HCT116 (cell line): ENCODE results near the gene HOXC4. TPM values are rescaled to one million over a fixed set of nuclear protein-coding genes. Genes with fewer than 3 reads are reported as not detected.

ENCODE experiments used
- ATAC-seq: fragments of 200-7000 bp; cut with Tn5 transposase; 2 replicates; pipeline ENCODE4 v1.9.1; 2020; ENCODE audit warnings: mild to moderate bottlenecking, moderate library complexity
- BruUV-seq: library from RNA; stranded (reverse); fragments of 400-500 nt; replicated peaks from 2 replicates; lab custom pipeline; 2021; lab: Mats Ljungman, UMichigan
- CTCF ChIA-PET: fragments of 300-600 bp; sonication (Branson Sonifier 250); formaldehyde crosslinking; loops from one replicate; lab custom pipeline; 2021; ENCODE audit warnings: antibody characterized with exemption; lab: Charles Lee
- POLR2A ChIA-PET: fragments of 300-600, 350-600 bp; sonication (Branson Sonifier 250); formaldehyde crosslinking; loops from one replicate; lab custom pipeline; 2021; ENCODE audit warnings: antibody characterized with exemption; lab: Charles Lee
- RAD21 ChIA-PET, 2 experiments: fragments of 300-600 bp; sonication (Branson Sonifier 250); formaldehyde crosslinking; loops; one replicate each; lab custom pipeline; 2023; ENCODE audit warnings: low total read pairs in 2 of 2; ENCODE audit not compliant: uncharacterized antibody in 2 of 2, unreplicated experiment in 2 of 2, low non-redundant PET in 1 of 2; lab: Charles Lee
- DNase-seq: peaks from one replicate; pipeline ENCODE4 v3.0.0-alpha.2; 2010; ENCODE audit warnings: low read depth, low spot score
- H2AFZ ChIP-seq: fragments of 200-600 bp; shearing (Covaris generic), sonication (generic); 2 replicates; pipeline ENCODE4 v1.6.1; 2017; ENCODE audit warnings: low read depth, mixed run types, mixed read lengths, antibody characterized with exemption, low read length; ENCODE audit not compliant: poor library complexity, severe bottlenecking
- H3K27ac ChIP-seq: 2 replicates; pipeline ENCODE4 v1.5.1; 2012; ENCODE audit warnings: low read depth, low read length
- H3K27me3 ChIP-seq: fragments of 200-600 bp; sonication (generic); 2 replicates; pipeline ENCODE4 v1.6.1; 2016; ENCODE audit warnings: mixed run types, low read length, mixed read lengths; ENCODE audit not compliant: insufficient read depth
- H3K36me3 ChIP-seq, 2 experiments: fragments of 200-500 bp in 1 of 2; fragments of 200-600 bp in 1 of 2; sonication (Bioruptor generic) in 1 of 2; sonication (generic) in 1 of 2; 2 replicates each; pipeline versions ENCODE4 v1.5.1 to v1.6.1; 2014 to 2016; ENCODE audit warnings: low read length in 2 of 2, inconsistent platforms in 1 of 2, mixed read lengths in 1 of 2, mixed run types in 1 of 2; ENCODE audit not compliant: insufficient read depth in 2 of 2, control insufficient read depth in 1 of 2
- H3K4me1 ChIP-seq, 2 experiments: fragments of 200-600 bp in 1 of 2; sonication (generic) in 1 of 2; 2 replicates each; pipeline versions ENCODE4 v1.5.1 to v1.6.1; 2012 to 2017; ENCODE audit warnings: low read length in 2 of 2, inconsistent platforms in 1 of 2, mild to moderate bottlenecking in 1 of 2, mixed read lengths in 1 of 2, mixed run types in 1 of 2, moderate library complexity in 1 of 2; ENCODE audit not compliant: insufficient read depth in 2 of 2, control insufficient read depth in 1 of 2
- H3K4me2 ChIP-seq: fragments of 200-600 bp; sonication (generic); 2 replicates; pipeline ENCODE4 v1.6.1; 2017; ENCODE audit warnings: mixed run types, low read length, mixed read lengths
- H3K4me3 ChIP-seq, 2 experiments: fragments of 200-600 bp in 1 of 2; sonication (generic) in 1 of 2; replicated peaks in 1 of 2; 2 replicates each; pipeline ENCODE4 v1.5.1; 2011 to 2016; ENCODE audit warnings: low read length in 2 of 2, control low read depth in 1 of 2, low read depth in 1 of 2, mild to moderate bottlenecking in 1 of 2, mixed read lengths in 1 of 2, mixed run types in 1 of 2
- H3K79me2 ChIP-seq: fragments of 200-600 bp; sonication (generic); 2 replicates; pipeline ENCODE4 v1.6.1; 2017; ENCODE audit warnings: mild to moderate bottlenecking, mixed run types, low read length, moderate library complexity, mixed read lengths; ENCODE audit not compliant: insufficient read depth
- H3K9ac ChIP-seq: fragments of 200-600 bp; sonication (generic); 2 replicates; pipeline ENCODE4 v1.6.1; 2016; ENCODE audit warnings: low read length, mixed read lengths
- H3K9me2 ChIP-seq: fragments of 200-600 bp; sonication (generic), shearing (Covaris generic); 2 replicates; pipeline ENCODE4 v1.6.1; 2017; ENCODE audit warnings: mixed run types, mild to moderate bottlenecking, moderate library complexity; ENCODE audit not compliant: insufficient read depth
- H3K9me3 ChIP-seq, 2 experiments: fragments of 200-500 bp in 1 of 2; fragments of 200-600 bp in 1 of 2; sonication (Bioruptor generic) in 1 of 2; sonication (generic) in 1 of 2; 2 replicates each; pipeline ENCODE4 v1.6.1; 2014 to 2017; ENCODE audit warnings: low read length in 2 of 2, mixed read lengths in 2 of 2, inconsistent platforms in 1 of 2, low read depth in 1 of 2, mild to moderate bottlenecking in 1 of 2, mixed run types in 1 of 2, moderate library complexity in 1 of 2; ENCODE audit not compliant: control insufficient read depth in 1 of 2, insufficient read depth in 1 of 2
- H4K20me1 ChIP-seq: fragments of 200-600 bp; sonication (generic), shearing (Covaris generic); 2 replicates; pipeline ENCODE4 v1.6.1; 2017; ENCODE audit warnings: mixed run types, mild to moderate bottlenecking, moderate library complexity; ENCODE audit not compliant: insufficient read depth
- CBX3 ChIP-seq: IDR thresholded peaks from 2 replicates; pipeline ENCODE4 v1.6.1; 2012; ENCODE audit warnings: low read depth
- EGR1 ChIP-seq: IDR thresholded peaks from 2 replicates; pipeline ENCODE4 v1.6.1; 2012; ENCODE audit warnings: low read depth
- ELF1 ChIP-seq: IDR thresholded peaks from 2 replicates; pipeline ENCODE4 v1.6.1; 2012; ENCODE audit warnings: low read depth, borderline replicate concordance
- EZH2 ChIP-seq: fragments of 200-600 bp; sonication (generic); IDR thresholded peaks from 2 replicates; pipeline ENCODE4 v1.6.1; 2017; ENCODE audit warnings: antibody characterized with exemption, mixed run types
- EZH2phosphoT487 ChIP-seq: fragments of 200-600 bp; IDR thresholded peaks from 2 replicates; pipeline ENCODE4 v1.6.1; 2018; ENCODE audit warnings: antibody characterized with exemption, borderline replicate concordance
- SIN3A ChIP-seq: IDR thresholded peaks from 2 replicates; pipeline ENCODE4 v1.6.1; 2012; ENCODE audit warnings: low read depth
- SP1 ChIP-seq: IDR thresholded peaks from 2 replicates; pipeline ENCODE4 v1.6.1; 2012; ENCODE audit warnings: low read depth
- TCF7L2 ChIP-seq: IDR thresholded peaks from 2 replicates; pipeline ENCODE4 v1.7.0; 2011; ENCODE audit warnings: borderline replicate concordance, inconsistent platforms; ENCODE audit not compliant: insufficient read depth, insufficient read length; ENCODE audit errors: extremely low read depth
- ZFX ChIP-seq: fragments of 450-650 bp; IDR thresholded peaks from 2 replicates; pipeline ENCODE4 v1.6.1; 2017
- intact Hi-C: fragments of 100-400 bp; cut with micrococcal nuclease; formaldehyde crosslinking; loops from 2 replicates; pipeline ENCODE4 v1.10.0; 2022
- total RNA-seq: library from RNA; stranded (reverse); gene quantifications from one replicate; pipeline ENCODE4 v1.2.1, GENCODE V29; 2021; ENCODE audit not compliant: unreplicated experiment
- TF ChIP-seq, protein P1 (sequence below): IDR thresholded peaks from 2 replicates; pipeline ENCODE4 v1.6.1; 2011; ENCODE audit warnings: mild to moderate bottlenecking, low read length, moderate library complexity; ENCODE audit not compliant: insufficient replicate concordance; ENCODE audit errors: extremely low read depth
- TF ChIP-seq, protein P2 (sequence below): IDR thresholded peaks from 2 replicates; pipeline ENCODE4 v1.6.1; 2012

Gene HOXC4
- total RNA-seq, 1 experiment from 2014 or later: 1.5 TPM

DNA sequence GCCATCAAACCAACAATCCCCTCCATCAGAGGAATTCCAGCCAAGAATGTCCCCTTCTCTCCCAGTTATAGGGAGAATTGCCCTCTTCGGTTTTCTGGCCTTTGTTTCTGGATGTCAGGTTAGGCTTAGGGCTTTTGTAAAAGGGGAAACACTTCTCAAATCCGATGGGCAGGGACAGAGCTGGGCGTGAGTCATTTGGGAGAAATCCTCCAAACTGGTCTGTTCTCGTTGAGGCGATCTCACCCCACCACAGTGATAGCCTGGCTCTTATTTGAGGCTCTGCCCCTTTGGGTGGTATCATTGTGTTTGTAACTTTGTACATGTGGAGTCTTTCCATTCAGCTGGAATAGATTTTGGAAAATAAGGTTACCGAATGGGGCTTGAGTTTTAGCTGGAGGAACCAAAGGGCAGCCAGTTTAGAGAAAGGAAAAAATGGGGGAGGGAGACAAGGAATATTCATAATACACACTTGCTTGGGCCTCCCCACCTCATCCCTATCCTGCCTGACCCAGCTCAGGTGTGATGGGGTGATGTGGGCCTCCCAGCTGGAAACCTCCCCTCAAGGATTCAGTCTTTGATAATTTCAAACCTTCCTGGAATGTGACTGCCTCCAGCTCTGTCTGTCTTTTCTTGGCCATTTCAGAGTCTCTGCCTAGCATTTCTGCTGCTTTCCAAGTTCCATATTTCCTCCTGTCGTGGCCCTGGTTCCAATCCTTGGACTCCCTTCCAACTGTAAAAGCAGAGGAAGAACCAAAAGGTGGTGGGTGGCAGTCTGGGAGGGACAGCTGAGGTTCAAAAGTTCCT lies 7.5 kb downstream of the HOXC4 start:
- RAD21 ChIA-PET: no interaction called here
- DNase-seq (no peak), ATAC-seq (no peak)
- H3K4me2 ChIP-seq: no peak overlapping the region
- POLR2A ChIA-PET: no interaction called here
- no peaks in the 10 kb centered on the region for H3K4me1 ChIP-seq
- H3K9me3 ChIP-seq: no peaks in the 10 kb centered on the region
- intact Hi-C loops: no loop called here
- no peaks in the 10 kb centered on the region for H4K20me1 ChIP-seq
- no peak overlapping the region for H2AFZ ChIP-seq
- no peaks in the 10 kb centered on the region for H3K36me3 ChIP-seq
- H3K27ac ChIP-seq: no peak overlapping the region
- no peaks in the 10 kb centered on the region for H3K9me2 ChIP-seq
- H3K27me3 ChIP-seq: peaks cover 11% of the 10 kb centered on the region
- CTCF ChIA-PET: no interaction called here
- H3K79me2 ChIP-seq: no peaks in the 10 kb centered on the region
- TF ChIP-seq EZH2: no peak
- no peak for TF ChIP-seq TCF7L2
- TF ChIP-seq SIN3A: no peak
- TF ChIP-seq EGR1: no peak
- TF ChIP-seq, protein P1, sequence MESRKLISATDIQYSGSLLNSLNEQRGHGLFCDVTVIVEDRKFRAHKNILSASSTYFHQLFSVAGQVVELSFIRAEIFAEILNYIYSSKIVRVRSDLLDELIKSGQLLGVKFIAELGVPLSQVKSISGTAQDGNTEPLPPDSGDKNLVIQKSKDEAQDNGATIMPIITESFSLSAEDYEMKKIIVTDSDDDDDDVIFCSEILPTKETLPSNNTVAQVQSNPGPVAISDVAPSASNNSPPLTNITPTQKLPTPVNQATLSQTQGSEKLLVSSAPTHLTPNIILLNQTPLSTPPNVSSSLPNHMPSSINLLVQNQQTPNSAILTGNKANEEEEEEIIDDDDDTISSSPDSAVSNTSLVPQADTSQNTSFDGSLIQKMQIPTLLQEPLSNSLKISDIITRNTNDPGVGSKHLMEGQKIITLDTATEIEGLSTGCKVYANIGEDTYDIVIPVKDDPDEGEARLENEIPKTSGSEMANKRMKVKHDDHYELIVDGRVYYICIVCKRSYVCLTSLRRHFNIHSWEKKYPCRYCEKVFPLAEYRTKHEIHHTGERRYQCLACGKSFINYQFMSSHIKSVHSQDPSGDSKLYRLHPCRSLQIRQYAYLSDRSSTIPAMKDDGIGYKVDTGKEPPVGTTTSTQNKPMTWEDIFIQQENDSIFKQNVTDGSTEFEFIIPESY: no peak
- no peak for TF ChIP-seq ELF1
- no TSS peak for BruUV-seq
- no peak overlapping the region for H3K4me3 ChIP-seq
- H3K9ac ChIP-seq: no peak overlapping the region

DNA sequence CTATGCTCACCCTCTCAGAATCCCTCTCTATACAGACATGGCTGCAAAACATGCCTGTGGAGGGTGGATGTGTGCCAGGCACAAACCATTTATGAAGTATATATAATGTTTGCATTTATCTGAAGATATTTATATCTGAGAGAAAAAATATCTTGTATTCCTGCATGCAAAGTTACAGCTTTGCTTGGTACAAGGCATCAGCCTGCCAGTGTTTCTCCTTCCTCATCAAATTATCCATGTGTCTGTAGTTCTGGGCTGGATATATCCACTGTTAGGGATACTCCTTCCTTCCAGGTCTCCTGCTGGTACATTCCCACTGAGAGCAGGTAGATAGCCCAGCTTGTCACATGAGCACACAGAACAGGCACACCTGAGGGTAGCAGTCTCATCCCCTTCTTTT lies 12.0 kb downstream of the HOXC4 start:
- Histone ChIP-seq H3K9me3 (no peaks in the 10 kb centered on the region), H3K27ac (no peak overlapping the region), H2AFZ (no peak overlapping the region), H3K9me2 (no peaks in the 10 kb centered on the region), H3K36me3 (no peaks in the 10 kb centered on the region), H3K4me1 (no peaks in the 10 kb centered on the region), H3K9ac (no peak overlapping the region), H3K4me3 (no peak overlapping the region), H3K27me3 (peaks cover 9% of the 10 kb centered on the region; the same call in 1 of the 2 replicates), H3K4me2 (no peak overlapping the region), H3K79me2 (no peaks in the 10 kb centered on the region), H4K20me1 (no peaks in the 10 kb centered on the region)
- no peak for DNase-seq
- TF ChIP-seq EGR1 (no peak), SP1 (no peak), ZFX (no peak), EZH2phosphoT487 (no peak), CBX3 (no peak)
- TF ChIP-seq, protein P2, sequence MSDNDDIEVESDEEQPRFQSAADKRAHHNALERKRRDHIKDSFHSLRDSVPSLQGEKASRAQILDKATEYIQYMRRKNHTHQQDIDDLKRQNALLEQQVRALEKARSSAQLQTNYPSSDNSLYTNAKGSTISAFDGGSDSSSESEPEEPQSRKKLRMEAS: no peak
- ChIA-PET RAD21 (no interaction called here), CTCF (no interaction called here), POLR2A (no interaction called here)
- no peak for ATAC-seq
- intact Hi-C loops: no loop called here
- no TSS peak for BruUV-seq
